Stimulated activated CD8-positive, alpha-beta memory T cell treated with anti-CD3 and anti-CD28 coated beads, Interleukin-12 subunit alpha, Interleukin-12 subunit beta, amount 100 ng/mL, for 1 hour (primary cell): ENCODE measurements around the gene RRAGC.
A peak's percentile ranks its signal among the peaks of the same experiment; 100 is the strongest.
"Not testable (repeated sequence)": the region's sequence is repeated elsewhere in the genome, so short reads cannot be mapped to it uniquely, and the experiment has no call there.

ENCODE experiments used
- DNase-seq: peaks from one replicate; pipeline ENCODE4 v3.0.0-alpha.2; 2020; ENCODE audit warnings: low read depth

The RRAGC gene

DNA sequence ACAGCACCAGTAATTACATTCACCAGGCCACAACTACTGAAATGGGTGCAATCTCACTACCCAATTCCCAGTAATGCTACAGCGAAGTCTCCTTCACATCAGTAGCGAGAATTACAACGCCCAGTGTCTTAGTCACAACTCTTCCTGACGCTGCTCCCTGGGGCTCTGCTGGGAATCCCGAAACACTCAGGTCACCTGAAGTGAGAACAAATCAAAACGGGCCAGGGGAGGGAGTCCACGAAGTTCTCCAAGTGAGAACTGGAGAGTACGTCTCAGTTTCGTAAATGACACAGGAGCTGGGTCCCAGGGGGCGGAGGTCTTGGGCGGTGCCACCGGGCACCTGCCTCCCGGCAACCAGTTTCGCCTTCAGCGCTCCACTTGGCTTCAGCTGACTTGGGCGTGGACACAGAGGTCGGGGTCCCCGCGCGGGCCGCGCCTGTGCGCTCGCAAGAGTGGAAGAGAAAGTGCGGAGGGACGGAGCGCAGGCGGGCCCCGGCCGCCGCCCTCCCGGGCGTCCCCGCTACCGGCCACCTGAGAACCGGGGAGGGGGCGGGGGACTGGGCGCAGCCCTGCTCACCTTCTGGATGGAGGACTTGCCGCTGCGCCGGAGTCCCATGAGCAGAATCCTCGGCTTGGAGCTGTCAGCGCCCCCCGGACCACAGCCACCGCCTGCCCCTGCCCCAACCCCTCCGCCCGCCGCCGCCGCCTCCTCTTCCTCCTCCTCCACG is 575 bp downstream of the RRAGC start:
- DNase-seq = peak; percentile 2

DNA sequence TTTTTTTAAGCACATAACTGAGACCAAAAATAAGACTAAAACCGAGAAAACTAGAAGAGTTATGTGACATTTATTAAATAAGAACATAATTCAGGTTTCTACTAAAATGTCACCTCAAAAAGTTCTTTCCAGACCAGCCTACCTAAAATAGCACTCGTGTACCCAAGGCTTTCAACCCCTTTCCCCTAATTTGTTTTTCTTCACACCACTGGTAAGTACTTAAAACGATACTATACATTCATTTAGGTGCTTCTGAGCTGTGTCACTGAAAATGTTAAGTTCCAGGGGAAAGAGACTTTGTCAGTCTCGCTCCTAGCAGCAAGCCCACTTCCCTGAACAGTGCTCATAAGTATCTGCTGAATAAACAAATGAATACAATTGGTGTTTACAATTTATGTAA is 6.8 kb downstream of the RRAGC start:
- DNase-seq = no peak

DNA sequence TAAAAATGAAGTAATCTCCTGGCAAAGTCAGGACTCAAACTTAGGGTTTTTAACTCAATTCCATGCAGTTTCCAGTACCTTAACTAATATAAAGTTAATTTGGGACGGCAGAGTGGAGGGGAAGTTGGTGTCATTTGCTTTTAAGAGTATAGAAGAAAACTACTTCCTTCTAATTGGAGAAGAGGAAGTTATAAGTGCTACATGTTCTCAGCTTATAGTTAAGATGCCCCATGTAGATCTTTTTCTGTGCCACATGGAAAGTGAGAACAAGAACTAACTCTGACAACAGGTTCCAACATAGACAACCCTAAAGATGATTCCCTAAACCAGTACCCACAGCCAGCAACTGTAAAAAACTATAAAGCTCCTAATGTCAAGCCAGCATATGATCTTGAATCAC is 11.5 kb downstream of the RRAGC start:
- DNase-seq = no peak

DNA sequence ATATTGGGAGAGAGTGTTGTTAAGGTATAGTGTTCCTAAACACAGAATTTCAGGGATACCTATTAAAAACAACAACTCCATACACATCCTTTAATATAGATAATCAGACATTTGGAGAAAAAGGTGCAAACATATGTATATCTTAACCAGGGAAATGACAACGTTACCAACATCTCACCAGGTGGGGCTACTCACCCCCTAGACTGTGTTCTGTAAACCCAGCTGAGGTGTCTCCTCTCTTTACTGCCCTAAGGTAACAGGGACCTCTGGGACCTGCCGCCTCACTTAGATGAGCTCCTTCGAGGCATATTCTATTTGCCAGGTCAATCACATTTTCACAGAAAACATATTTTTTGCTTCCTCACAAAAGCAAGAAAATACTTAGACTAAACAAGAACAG is 13.4 kb downstream of the RRAGC start:
- DNase-seq = no peak

DNA sequence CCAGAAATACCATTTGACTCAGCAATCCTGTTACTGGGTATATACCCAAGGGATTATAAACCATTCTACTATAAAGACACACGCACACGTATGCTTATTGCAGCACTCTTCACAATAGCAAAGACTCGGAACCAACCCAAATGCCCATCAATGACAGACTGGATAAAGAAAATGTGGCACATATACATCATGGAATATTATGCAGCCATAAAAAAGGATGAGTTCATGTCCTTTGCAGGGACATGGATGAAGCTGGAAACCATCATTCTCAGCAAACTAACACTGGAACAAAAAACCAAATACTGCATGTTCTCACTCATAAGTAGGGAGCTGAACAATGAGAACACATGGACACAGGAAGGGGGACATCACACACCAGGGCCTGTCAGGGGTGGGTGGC is 14.5 kb downstream of the RRAGC start:
- not testable (repeated sequence) for DNase-seq

DNA sequence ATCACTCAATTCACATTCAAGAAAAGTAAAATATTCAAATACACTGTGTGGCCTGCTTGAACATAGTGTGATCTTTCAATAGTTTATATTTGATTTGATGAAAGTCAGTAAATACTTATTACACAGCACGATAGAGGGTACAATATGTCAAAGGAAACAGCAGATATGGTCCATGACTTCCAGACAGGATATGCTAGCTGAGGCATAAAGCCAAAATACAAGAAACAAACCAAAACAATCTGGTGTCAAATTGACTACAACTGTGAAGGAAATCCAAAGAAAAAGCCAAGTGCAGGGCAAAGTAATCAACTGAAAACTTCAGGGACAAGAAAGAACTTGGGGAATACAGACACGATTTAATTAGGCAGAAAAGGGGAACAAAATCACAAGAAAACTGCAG is 19.3 kb downstream of the RRAGC start:
- DNase-seq = no peak

DNA sequence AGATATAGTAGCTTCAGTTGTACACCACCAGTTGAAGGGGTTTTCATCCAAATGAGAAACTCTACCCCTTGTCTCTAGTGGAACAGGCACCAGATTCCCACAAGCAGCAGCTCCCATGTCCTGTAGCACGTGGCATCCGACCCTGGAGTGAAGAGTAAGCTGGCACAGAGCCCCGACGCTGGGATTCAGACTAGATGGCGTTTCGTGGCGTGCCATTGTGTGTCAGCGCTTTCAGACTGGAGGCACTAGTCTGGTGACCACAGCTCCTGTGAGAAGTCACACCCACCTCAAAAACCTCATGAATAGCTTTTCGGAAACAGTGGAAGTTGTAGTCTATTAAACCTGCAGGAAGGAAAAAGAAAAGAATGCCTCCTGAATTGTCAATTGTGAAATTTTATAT is 20.2 kb downstream of the RRAGC start:
- DNase-seq = no peak

DNA sequence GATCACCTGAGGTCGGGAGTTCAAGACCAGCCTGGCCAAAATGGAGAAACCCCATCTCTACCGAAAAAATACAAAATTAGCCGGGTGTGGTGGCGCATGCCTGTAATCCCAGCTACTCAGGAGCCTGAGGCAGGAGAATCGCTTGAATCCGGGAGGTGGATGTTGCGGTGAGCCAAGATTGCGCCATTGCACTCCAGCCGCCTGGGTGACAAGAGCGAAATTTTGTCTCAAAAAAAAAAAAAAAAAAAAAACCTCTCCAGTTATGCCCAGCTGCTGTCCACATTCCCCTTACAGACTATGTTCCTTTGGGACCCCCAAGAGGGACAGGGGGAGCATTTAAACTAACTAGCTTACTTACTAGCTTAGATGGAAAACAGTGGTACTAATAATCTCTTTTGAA is 23.3 kb downstream of the RRAGC start:
- DNase-seq = not testable (repeated sequence)

DNA sequence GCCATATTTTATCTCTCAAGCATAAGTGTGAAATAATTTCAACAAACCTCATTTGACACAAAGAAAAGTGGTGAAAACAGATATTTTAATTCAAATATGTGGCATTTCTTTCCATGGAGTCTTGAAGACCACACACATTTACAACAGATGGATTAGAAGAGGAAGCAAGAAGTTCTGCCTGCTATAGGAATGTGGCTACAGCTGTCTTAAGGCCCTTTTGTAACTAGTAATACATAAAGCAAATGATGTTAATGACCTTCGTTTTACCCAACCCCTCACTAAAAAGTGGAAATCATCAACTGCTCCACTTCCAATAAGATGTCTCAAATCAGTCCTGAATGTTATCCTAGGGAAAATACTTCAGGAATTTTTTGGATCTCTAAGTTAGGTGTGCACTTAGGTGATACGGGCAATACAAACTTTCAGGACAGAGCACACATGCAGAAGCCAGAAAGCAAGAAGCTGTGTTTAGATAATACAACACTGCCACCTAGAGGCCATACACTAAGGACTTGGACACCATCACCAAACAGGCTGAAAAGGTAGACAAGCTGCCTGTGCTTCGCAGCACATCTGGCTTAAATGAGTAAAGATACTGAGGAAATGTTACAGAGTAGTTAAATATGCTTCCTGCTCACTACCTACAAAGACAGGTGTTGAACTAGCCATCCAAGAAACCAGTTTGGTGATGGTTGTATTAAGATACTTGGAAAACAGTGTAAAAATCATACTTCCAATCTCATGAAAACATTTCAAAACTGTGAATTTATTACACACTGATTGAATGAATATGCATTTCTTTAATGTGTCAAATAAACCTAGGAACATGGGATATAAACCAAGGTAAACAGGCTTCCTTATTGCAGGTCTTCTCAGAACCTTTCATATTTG is 24.4 kb downstream of the RRAGC start:
- DNase-seq = peak; percentile 15

DNA sequence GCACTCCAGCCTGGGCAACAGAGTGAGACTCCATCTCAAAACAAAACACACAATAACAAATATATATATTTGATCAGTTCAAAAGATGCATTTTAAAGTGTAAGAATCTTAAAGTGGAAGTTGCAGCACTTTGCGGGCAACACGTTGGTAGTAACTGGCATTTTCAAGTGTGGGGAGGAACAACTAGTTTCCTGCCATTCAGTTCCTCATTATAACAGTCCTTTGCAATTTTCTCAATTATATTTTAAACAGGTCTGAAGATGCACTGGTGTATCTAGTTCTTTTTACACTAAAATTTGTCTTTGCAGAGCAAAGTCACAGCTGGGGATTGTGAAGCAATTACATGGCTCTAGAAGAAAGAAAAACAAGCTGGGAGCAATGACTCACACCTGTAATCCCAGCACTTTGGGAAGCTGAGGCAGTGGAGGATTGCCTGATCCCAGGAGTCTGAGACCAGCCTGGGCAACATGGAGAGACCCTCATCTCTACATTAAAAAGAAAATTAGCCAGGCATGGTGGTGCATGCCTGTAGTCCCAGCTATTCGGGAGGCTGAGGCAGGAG is 25.3 kb downstream of the RRAGC start:
- no peak for DNase-seq

DNA sequence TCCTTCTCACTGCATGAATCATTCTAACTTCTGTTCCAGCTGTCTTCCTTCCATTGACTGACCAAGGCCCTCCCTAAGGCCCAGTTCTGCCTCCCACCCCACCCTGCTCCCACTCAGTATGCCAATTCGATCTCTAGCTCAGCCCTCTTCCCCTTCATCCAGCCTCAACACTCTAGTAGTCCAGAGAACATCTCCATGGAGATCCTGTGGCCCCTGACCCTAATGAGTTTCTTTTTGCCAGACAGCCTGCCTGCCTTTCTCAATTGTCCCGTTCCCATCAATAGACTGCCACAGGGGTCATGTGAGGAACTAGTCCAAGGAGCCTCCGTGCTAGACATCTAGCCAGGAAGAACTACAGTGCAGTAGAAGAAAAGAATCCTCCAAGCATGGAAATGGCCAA is 26.4 kb downstream of the RRAGC start:
- DNase-seq = no peak

DNA sequence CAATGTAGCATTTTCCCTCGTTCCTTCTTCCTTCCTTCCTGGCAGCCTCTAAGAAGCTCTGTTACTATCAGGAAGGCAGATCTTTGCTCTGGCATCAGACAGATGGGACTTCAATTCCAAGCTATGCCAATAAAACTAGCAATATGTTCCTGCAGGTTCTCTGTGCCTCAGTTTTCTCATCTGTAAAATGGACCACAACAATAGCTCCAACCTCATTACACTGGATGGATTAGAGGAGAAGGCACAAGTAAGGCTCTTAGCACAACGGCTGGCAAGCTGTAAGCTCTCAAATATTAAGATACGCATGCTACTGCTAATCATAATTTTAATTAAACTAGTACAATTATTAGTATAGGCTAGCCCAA is 27.2 kb downstream of the RRAGC start:
- DNase-seq = no peak

DNA sequence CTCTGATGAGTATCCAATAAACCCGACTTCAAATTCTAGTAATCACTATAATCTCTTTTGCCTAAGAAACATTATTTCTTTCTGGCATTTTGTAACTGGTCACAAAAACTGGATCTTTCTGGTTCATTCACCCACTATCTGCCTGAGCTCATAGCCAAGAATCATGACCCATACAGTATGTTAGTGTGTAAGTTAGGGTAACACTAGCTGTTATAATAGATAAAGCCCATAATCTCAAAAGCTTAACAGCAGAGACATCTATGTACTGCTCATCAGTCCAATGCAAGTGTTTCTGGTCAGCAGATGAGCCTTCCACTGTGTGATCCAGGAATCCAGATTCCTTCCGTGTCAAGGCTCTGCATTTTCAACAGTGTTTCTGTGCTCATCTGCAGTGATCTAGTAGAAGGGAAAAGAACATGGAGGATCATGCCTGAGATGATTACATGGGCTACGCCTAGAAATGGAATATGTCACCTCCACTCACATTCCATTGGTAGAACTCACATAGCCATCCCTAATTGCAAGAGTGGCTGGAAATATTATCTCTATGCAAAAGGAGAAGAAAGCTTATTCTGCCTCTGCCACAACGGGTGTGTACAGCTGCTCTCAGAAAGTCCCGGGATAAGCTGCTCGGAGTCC is 27.7 kb downstream of the RRAGC start:
- DNase-seq = no peak

DNA sequence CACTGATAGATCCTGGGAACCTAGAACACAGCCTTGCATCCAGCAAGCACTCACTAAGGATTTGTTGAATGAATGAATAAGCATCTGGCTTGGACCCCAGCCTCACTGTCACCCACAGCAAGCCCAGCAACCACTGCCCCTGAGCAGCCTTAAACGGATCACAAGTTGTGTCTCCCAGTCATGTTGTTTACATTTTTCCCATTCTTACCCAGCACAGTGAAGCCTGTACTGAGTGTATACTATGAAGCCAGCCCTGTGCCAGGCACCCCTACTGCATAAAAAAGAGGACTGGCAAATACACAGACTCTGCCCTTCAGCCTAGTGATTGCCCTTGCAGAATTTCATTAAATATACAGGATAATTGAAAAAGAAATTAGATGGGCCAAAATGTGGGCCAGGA is 30.2 kb downstream of the RRAGC start:
- DNase-seq = no peak

DNA sequence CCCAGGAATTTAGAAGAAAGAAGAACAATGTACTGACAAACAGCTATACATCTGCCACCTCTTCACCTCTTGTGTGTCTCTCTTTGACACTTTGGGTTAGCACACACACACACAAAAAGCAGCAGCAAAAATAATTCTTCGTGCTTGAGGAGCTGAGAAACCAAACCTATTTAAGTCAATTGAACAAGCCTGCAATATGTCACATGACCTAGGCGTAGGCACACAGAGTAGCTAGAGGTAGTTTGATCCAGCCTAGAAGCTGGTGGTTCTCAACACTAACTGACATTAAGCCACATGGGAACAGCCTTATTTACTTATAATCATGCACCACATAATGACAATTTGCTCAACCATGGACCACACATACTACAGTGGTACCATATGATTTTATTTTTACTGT is 32.3 kb downstream of the RRAGC start:
- no peak for DNase-seq

DNA sequence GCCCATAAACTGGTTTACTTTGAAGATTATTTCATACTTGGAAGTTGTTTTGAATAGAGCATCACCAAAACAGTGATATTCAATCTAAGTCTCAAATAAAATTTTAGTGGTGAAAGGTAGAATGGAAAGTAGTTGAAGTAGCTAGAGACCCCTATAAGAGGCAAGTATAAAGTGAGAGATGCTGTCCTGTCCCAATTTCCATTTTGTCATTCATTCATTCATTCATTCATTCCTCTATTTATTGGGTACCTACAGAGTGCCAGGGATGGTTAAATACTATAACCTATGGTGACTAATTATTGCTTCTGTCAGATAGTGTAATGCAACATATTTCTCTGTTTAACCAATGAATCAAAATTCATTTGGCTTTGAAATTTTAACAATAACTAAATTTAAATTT is 32.7 kb downstream of the RRAGC start:
- DNase-seq = no peak

DNA sequence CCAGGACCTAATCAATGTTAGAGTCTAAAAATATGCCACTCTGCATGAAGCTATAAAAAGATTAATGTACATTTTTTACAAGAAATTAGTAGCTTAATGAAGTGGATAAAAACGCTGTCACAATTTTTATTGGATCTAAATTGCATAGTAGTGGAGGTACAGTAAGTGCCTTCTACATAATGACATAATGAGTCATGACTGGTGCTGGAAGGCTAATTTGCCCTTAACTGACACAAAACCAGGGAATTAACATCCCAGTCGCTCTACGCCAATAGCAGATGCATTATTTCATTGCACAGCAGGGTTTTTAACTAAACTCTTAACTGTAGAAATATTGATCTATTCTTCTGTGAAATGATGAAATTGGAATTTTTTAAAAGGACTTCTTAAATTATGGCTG is 33.3 kb downstream of the RRAGC start:
- no peak for DNase-seq

DNA sequence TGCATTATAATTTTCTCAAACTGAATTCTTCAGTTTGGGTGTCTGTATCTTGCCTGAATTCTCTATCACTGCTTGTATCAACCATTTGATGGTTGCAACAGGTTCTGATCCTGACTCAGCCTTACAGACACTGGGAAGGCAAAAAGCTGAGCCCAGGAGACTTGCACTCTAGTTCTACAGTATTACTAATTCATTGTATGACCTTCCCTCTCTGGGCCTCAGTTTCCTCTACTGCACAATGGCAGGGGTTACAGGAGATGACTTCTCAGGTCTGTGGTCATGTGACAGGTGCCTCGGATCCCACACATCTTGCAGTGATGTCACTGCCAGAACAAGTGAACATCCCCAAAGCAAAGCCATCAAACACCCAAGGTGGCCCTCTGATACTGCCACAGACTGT is 38.7 kb downstream of the RRAGC start:
- DNase-seq = no peak

DNA sequence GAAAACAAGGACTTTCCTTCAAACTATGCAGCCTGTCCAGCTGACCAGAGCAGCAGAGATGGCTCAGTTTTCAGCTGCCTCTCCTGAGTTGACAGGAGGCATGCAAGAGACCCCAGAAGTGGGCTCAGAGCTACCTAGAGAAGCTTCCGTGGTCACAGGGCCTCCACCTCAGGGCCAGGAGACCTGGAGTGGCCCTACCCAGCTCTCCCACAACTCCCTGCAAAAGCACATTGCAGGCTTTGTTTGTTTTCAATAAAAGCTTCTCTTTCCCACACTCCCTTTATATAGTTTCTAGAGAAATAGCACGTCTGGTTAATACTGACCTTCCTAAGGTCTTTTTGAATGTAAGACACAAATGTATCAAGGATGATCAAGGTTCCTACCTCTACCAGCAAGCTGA is 40.1 kb downstream of the RRAGC start:
- no peak for DNase-seq

DNA sequence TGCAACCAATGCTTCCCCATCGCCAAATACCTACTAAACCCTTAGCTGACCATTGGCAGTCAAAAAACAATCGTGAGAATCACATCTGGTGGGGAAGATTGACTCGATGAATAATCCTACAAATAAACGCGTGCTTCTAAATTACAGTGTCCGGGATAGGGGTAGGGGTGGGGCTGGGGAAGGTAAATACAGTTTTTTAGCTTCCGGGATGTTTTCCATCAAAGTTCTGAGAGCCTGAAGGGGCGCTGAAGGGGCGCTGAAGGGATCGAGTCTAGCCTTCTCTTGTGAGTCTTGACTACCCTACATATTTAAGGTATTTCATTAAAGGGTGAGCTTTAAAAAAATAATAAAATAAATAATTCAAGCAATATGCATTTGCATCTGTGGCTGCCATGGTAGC is 40.5 kb downstream of the RRAGC start:
- DNase-seq = no peak

DNA sequence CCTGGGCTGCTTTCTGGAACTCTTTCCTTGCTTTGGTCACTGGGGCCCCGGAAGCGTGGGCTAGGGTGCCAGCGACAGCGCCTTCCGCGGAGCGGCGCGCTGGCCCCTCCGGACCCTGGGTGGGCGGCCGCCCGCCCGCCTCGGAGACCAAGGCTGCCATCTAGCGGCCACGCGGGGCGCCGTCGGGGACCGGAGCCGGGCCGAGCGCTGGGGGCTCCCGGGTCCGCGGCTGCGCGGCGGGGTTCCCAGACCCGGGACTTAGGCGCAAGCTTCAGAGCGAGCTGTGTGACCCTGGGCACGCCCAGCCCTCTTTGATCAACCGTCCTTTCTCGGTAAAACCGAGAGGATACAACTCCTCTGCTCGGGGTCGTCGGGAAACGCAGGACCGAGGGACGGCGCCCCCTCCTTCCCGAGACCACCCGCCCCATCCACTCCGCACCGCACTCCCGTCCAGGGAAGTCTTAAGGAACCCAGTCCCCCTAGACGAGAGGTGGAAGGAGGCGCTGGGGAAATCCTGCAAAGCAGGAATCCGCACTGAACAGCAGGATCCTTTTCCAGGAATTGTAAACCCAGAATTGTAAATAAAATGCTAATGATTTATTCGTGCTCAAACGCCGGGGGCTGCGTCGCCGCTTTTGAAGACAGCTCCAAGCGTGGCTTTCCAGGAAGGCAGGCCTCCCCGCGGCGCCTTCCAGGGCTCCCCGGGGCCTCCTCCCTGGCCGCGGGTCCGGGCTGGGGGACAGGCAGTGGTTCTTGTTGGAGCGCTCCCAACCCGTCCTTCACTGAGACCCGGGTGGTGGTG is 41.2 kb downstream of the RRAGC start:
- DNase-seq = peak; percentile 15
